Muscle layer of colon (tissue), 2 donors: ENCODE measurements around the gene VSTM4.

Experiments used
- H3K27ac ChIP-seq: one replicate; pipeline ENCODE4 v1.7.0; 2013; ENCODE audit warnings: low read depth, mild to moderate bottlenecking, low read length, moderate library complexity
- H3K27me3 ChIP-seq, 2 donors: one replicate each; pipeline ENCODE4 v1.7.0; 2013; ENCODE audit warnings: low read length in 2 of 2, mild to moderate bottlenecking in 2 of 2; ENCODE audit not compliant: insufficient read depth in 2 of 2, control insufficient read depth in 1 of 2
- H3K36me3 ChIP-seq: one replicate; pipeline ENCODE4 v1.7.0; 2013; ENCODE audit warnings: mild to moderate bottlenecking, low read length; ENCODE audit not compliant: insufficient read depth
- H3K4me1 ChIP-seq: one replicate; pipeline ENCODE4 v1.7.0; 2013; ENCODE audit warnings: mild to moderate bottlenecking, low read length; ENCODE audit not compliant: insufficient read depth
- H3K4me3 ChIP-seq, 2 donors: one replicate each; pipeline ENCODE4 v1.7.0; 2013; ENCODE audit warnings: low read length in 2 of 2, low read depth in 1 of 2, mild to moderate bottlenecking in 1 of 2, moderate library complexity in 1 of 2
- H3K9ac ChIP-seq: one replicate; pipeline ENCODE4 v1.7.0; 2013; ENCODE audit warnings: low read length
- H3K9me3 ChIP-seq: one replicate; pipeline ENCODE4 v1.7.0; 2013; ENCODE audit warnings: mild to moderate bottlenecking, low read length
- donor health status: abdominal sarcoma.
- donor health status: Adenocarcinoma of cecum.

VSTM4 gene

GRCh38 chr10:49104323-49104722 lies 11.0 kb downstream of the VSTM4 start:
- no peaks in the 10 kb centered on the region for H3K9me3 ChIP-seq
- no peaks in the 10 kb centered on the region for H3K27me3 ChIP-seq
- H3K9ac ChIP-seq, result no peak overlapping the region
- H3K36me3 ChIP-seq, result no peaks in the 10 kb centered on the region
- H3K4me3 ChIP-seq, result no peak overlapping the region
- peaks cover 47% of the 10 kb centered on the region for H3K4me1 ChIP-seq
- no peak overlapping the region for H3K27ac ChIP-seq

GRCh38 chr10:49103761-49104160 lies 11.6 kb downstream of the VSTM4 start:
- Histone ChIP-seq H3K27me3 (no peaks in the 10 kb centered on the region), H3K4me1 (peaks cover 41% of the 10 kb centered on the region), H3K4me3 (no peak overlapping the region), H3K9ac (no peak overlapping the region), H3K9me3 (no peaks in the 10 kb centered on the region), H3K36me3 (no peaks in the 10 kb centered on the region), H3K27ac (no peak overlapping the region)

DNA sequence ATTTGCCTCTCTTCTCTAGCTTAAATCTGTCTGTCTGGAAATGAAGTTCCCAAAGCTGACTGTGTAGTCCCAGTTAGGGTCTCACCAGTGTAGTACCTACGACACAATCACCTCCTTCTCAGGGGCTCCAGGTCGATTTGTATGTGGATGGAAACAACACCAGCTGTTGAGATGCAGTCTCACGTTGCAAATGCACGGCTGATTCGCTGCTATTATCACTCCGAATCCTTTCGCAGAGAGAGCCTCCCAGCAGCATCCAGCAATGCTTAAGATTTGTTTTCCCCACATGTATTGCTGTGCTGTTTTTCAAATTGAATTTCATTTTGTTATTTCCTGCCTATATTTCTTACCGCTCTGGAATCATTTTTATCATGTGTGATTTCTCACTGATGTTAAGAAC lies 16.3 kb downstream of the VSTM4 start:
- H3K36me3 ChIP-seq, result no peaks in the 10 kb centered on the region
- no peak overlapping the region for H3K4me3 ChIP-seq
- H3K9me3 ChIP-seq, result no peaks in the 10 kb centered on the region
- no peak overlapping the region for H3K9ac ChIP-seq
- H3K27ac ChIP-seq, result no peak overlapping the region
- peaks cover under 1% of the 10 kb centered on the region for H3K4me1 ChIP-seq
- H3K27me3 ChIP-seq, result no peaks in the 10 kb centered on the region

- no peaks in the 10 kb centered on the region for H3K9me3 ChIP-seq
- no peak overlapping the region for H3K27ac ChIP-seq
- no peak overlapping the region for H3K4me3 ChIP-seq
- H3K4me1 ChIP-seq, result no peaks in the 10 kb centered on the region
- no peaks in the 10 kb centered on the region for H3K36me3 ChIP-seq
- no peak overlapping the region for H3K9ac ChIP-seq
- no peaks in the 10 kb centered on the region for H3K27me3 ChIP-seq
These were observed 18.4 kb downstream of the VSTM4 start for GRCh38 chr10:49096890-49097445.

DNA sequence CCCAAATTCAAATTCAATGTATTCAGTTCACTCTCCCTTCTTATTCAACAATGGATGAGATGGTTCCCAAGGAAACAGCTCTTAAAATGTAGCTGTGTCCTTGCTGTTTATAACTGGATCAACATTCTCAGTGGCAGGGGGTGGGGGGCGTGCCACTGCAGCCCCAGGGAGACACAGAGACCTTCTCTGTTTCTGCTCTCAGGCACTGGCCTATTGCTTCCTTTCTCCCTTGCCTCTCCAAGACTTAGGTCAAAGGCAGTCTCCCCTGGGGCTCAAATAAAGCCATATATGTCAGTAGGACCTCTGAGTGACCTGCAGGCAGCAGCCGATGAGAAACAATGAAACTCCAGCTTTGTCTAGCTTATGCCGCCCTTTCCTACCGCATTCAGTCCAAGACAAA lies 20.7 kb downstream of the VSTM4 start:
- Histone ChIP-seq H3K4me3 (no peak overlapping the region), H3K4me1 (peaks cover 11% of the 10 kb centered on the region), H3K27ac (no peak overlapping the region), H3K36me3 (no peaks in the 10 kb centered on the region), H3K9ac (no peak overlapping the region), H3K9me3 (no peaks in the 10 kb centered on the region), H3K27me3 (no peaks in the 10 kb centered on the region)

DNA sequence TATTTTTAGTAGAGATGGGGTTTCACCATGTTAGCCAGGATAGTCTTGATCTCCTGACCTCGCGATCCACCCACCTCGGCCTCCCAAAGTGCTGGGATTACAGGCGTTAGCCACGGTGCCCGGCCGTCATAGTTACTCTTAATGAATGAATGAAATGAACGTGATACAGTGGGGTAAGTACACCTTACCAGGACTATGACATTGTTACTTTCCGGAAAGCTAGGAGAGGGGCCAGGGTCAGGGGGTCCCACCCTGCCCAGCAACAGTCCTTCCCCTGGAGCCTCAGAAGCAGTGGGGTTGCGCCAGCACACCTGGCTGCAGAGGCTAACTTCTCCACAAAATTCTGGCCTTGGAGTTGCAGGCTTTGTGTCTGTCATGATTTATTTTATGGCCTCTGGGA lies 21.4 kb downstream of the VSTM4 start:
- Histone ChIP-seq H3K9me3 (no peaks in the 10 kb centered on the region), H3K27ac (no peak overlapping the region), H3K27me3 (no peaks in the 10 kb centered on the region), H3K36me3 (no peaks in the 10 kb centered on the region), H3K4me3 (no peak overlapping the region), H3K9ac (no peak overlapping the region), H3K4me1 (peaks cover 18% of the 10 kb centered on the region)

DNA sequence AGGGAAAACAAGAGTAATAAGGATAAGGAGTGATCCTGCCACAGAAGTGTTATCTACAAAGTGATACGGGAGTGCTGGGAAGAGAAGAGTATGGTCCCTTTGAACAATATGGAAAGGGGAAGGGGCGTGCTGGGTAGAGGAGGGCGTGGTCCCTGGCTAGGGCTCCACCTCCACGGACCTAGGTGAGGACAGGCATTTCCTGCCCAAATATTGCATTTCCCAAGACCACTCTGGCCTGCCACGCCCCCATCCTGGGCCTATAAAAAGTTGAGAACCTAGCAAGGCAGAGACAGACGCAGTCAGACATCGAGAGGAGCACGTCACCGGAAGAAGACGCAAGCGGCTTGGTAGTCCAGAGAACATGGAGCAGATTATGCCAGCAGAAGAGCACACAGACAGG lies 22.8 kb downstream of the VSTM4 start:
- Histone ChIP-seq H3K9me3 (no peaks in the 10 kb centered on the region), H3K27me3 (no peaks in the 10 kb centered on the region), H3K4me1 (peaks cover 21% of the 10 kb centered on the region), H3K4me3 (no peak overlapping the region), H3K9ac (no peak overlapping the region), H3K36me3 (no peaks in the 10 kb centered on the region), H3K27ac (no peak overlapping the region)

DNA sequence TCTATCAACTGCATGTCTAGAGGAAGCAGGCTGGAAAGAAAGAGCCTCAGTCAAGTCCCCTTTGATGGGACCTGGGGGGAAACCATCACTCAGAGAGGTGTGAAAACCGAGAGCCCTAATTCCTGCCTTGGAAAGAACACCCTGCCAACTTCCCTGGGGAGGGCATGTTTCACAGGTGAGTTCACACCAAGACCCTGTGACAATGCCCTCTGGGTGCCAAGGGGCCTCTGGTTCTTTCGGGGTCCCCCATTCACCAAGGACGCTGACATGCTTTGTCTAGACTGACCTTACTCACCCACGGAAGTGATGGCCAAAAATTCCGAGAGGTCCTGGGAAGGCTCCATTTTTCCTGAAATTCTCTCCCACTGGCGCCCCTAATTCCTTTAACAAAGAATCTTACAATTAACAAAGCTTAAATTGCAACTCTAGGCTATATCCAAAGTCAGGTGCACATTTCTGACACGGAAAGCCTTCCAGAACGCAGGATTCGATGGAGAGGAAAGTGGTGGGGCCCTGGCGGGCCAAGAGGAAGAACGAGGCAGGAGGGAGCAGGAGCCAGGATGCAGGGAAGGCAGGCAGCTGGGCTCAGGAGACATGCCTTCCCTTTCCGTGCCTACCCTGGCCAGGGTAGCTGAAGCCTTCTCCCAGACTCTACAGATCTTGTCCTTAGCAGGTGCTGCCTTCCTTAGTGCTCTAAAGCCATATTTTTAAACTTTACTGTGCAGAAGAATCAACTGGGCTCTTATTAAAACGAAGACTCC lies 23.7 kb downstream of the VSTM4 start:
- H3K36me3 ChIP-seq, result no peaks in the 10 kb centered on the region
- no peaks in the 10 kb centered on the region for H3K9me3 ChIP-seq
- H3K4me1 ChIP-seq, result peaks cover 21% of the 10 kb centered on the region
- no peak overlapping the region for H3K9ac ChIP-seq
- no peak overlapping the region for H3K4me3 ChIP-seq
- H3K27me3 ChIP-seq, result no peaks in the 10 kb centered on the region
- H3K27ac ChIP-seq, result no peak overlapping the region

- H3K9ac ChIP-seq, result no peak overlapping the region
- H3K27me3 ChIP-seq, result no peaks in the 10 kb centered on the region
- no peak overlapping the region for H3K4me3 ChIP-seq
- peaks cover 21% of the 10 kb centered on the region for H3K4me1 ChIP-seq
- H3K36me3 ChIP-seq, result no peaks in the 10 kb centered on the region
- H3K27ac ChIP-seq, result no peak overlapping the region
- H3K9me3 ChIP-seq, result no peaks in the 10 kb centered on the region
These were observed 24.5 kb downstream of the VSTM4 start for GRCh38 chr10:49090696-49091380.

GRCh38 chr10:49090189-49090575 lies 25.1 kb downstream of the VSTM4 start:
- H3K4me1 ChIP-seq, result peaks cover 21% of the 10 kb centered on the region
- H3K27me3 ChIP-seq, result no peaks in the 10 kb centered on the region
- peaks cover 2% of the 10 kb centered on the region for H3K36me3 ChIP-seq
- H3K9ac ChIP-seq, result no peak overlapping the region
- no peaks in the 10 kb centered on the region for H3K9me3 ChIP-seq
- H3K27ac ChIP-seq, result no peak overlapping the region
- no peak overlapping the region for H3K4me3 ChIP-seq

- Histone ChIP-seq H3K36me3 (peaks cover 7% of the 10 kb centered on the region), H3K27me3 (no peaks in the 10 kb centered on the region), H3K27ac (no peak overlapping the region), H3K9ac (no peak overlapping the region), H3K9me3 (no peaks in the 10 kb centered on the region), H3K4me3 (no peak overlapping the region), H3K4me1 (peaks cover 21% of the 10 kb centered on the region)
These were observed 25.6 kb downstream of the VSTM4 start for GRCh38 chr10:49089557-49090188.
